Sigmoid colon (tissue), 7 donors: ENCODE data around the gene MS4A2. TPM values are rescaled to one million over a fixed set of nuclear protein-coding genes. Genes with fewer than 3 reads are reported as not detected.

Experiments
- DNase-seq: peaks from one replicate; pipeline ENCODE4 v3.0.0-alpha.2; 2019
- H3K27ac ChIP-seq, 4 donors: fragments of 200-600 bp; sonication (generic); one replicate each; pipeline ENCODE4 v1.5.1; 2016 to 2019; ENCODE audit warnings: mild to moderate bottlenecking in 1 of 4
- H3K27me3 ChIP-seq, 3 donors: fragments of 200-600 bp; sonication (generic); one replicate each; pipeline ENCODE4 v1.5.1; 2019; ENCODE audit warnings: mild to moderate bottlenecking in 1 of 3
- H3K36me3 ChIP-seq, 4 donors: fragments of 200-600 bp; sonication (generic); one replicate each; pipeline ENCODE4 v1.5.1; 2016 to 2019
- H3K4me1 ChIP-seq, 4 donors: fragments of 200-600 bp; sonication (generic); one replicate each; pipeline ENCODE4 v1.5.1; 2017 to 2019
- H3K4me3 ChIP-seq, 4 donors: fragments of 200-600 bp; sonication (generic); one replicate each; pipeline ENCODE4 v1.5.1; 2017 to 2019; ENCODE audit warnings: mild to moderate bottlenecking in 2 of 4, moderate library complexity in 1 of 4
- H3K9me3 ChIP-seq, 4 donors: fragments of 200-600 bp in 3 of 4; sonication (generic) in 3 of 4; one replicate each; pipeline versions ENCODE4 v1.5.1 to v1.6.1; 2013 to 2019
- CTCF ChIP-seq, 4 experiments: fragments of 450-650 bp in 3 of 4; fragments of 200-600 bp in 1 of 4; IDR thresholded peaks; one replicate each; pipeline ENCODE4 v1.5.1; 2016 to 2019; ENCODE audit warnings: antibody characterized with exemption in 4 of 4, mild to moderate bottlenecking in 3 of 4, moderate library complexity in 2 of 4
- EP300 ChIP-seq, 4 donors: sonication (generic); formaldehyde crosslinking; IDR thresholded peaks; one replicate each; pipeline ENCODE4 v1.6.1; 2017; ENCODE audit warnings: antibody characterized with exemption in 4 of 4
- POLR2A ChIP-seq, 2 donors: fragments of 450-650 bp; IDR thresholded peaks; one replicate each; pipeline ENCODE4 v1.6.1; 2016; ENCODE audit warnings: antibody characterized with exemption in 2 of 2, mild to moderate bottlenecking in 2 of 2, moderate library complexity in 2 of 2
- POLR2AphosphoS5 ChIP-seq, 4 donors: sonication (generic); formaldehyde crosslinking; IDR thresholded peaks; one replicate each; pipeline ENCODE4 v1.6.1; 2017; ENCODE audit warnings: antibody characterized with exemption in 4 of 4
- WGBS, 2 donors: extraction: QIAGEN DNeasy Blood & Tissue Kit; methylation state at CpG; one replicate each; pipeline ENCODE4 v1.1.7; 2013; 5-methylcytosine and 5-hydroxymethylcytosine counted together
- intact Hi-C: fragments of 100-400 bp; cut with DNase I; formaldehyde crosslinking; loops from one replicate; pipeline ENCODE4 v1.15.1; 2023
- polyA plus RNA-seq, 3 donors: library from polyadenylated mRNA; stranded (reverse); fragments of 200-250 nt; gene quantifications; one replicate each; pipeline ENCODE4 v1.2.3, GENCODE V29; 2013
- total RNA-seq, 4 donors: library from RNA; depleted of rRNA; stranded (reverse); fragments of >200 nt; gene quantifications; one replicate each; pipeline ENCODE4 v1.1.0, GENCODE V29; 2016
- donor health status: healthy with polysubstance abuse.
- donor health status: Bipolar disorder and iron deficiency.
- donor health status: healthy.

MS4A2 gene
- total and polyA plus RNA-seq, 7 donors = 0.26 to 2.5 (median 1.2) TPM; not detected in 2

DNA sequence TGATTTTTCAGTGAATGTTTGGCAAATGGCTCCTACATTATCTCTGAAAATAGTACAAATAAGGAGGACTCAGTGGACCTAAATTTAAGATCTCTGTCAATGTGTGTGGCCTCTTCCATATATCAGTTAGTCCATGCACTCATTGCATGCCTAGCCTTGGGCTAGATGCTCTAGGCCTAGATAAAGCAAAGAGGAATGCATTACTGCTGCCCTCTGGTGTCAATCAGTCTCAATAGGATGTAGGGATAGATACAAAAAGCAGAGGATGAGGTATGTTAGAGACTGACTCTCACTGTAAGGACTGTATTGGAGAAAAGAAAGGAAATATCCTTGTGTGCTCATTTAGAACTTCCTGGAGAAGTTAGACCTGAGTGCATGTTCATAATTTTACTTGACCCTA, 42.0 kb downstream of the MS4A2 start:
- Histone ChIP-seq H3K9me3 (no peaks in the 10 kb centered on the region), H3K27ac (no peak overlapping the region), H3K27me3 (no peaks in the 10 kb centered on the region), H3K36me3 (no peaks in the 10 kb centered on the region), H3K4me3 (no peak overlapping the region), H3K4me1 (no peaks in the 10 kb centered on the region)
- no peak for TF ChIP-seq POLR2AphosphoS5 (IDR thresholded peaks at IDR 0.05)
- no peak for TF ChIP-seq EP300 (IDR thresholded peaks at IDR 0.05)
- TF ChIP-seq CTCF (IDR thresholded peaks at IDR 0.05) = no peak
- TF ChIP-seq POLR2A (IDR thresholded peaks at IDR 0.05) = no peak
- intact Hi-C loops = no loop called here
- no peak for DNase-seq

DNA sequence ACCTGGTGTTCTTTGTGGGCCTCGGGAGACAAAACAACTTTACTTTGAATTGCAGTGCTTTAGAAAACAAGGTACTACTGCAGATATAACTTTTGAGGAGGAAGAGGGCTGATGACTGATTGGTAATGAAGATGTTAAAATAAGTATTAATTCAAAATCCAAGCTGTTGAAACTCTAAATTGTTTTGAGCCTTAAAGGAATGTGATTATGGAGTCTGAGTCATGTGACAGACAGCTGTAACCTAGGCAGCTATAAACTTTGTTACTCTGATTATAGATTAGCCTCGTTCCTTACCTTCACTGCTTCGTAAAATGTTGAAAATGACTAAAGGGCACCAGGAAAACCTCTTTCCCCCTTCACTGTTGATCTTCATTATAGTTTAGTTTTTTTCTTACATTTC, 43.4 kb downstream of the MS4A2 start:
- no peak for TF ChIP-seq POLR2A (IDR thresholded peaks at IDR 0.05)
- no peak for TF ChIP-seq EP300 (IDR thresholded peaks at IDR 0.05)
- TF ChIP-seq CTCF (IDR thresholded peaks at IDR 0.05) = no peak
- no peak for TF ChIP-seq POLR2AphosphoS5 (IDR thresholded peaks at IDR 0.05)
- Histone ChIP-seq H3K27me3 (no peaks in the 10 kb centered on the region), H3K4me1 (no peaks in the 10 kb centered on the region), H3K9me3 (peaks cover 0 to 2% (median 0%) of the 10 kb centered on the region in 4 donors), H3K4me3 (no peak overlapping the region), H3K27ac (no peak overlapping the region), H3K36me3 (no peaks in the 10 kb centered on the region)
- intact Hi-C loops = no loop called here
- WGBS, 2 donors = 37 to 61% methylated on average over 3 of the region's 3 CpGs
- no peak for DNase-seq

- intact Hi-C loops = no loop called here
- TF ChIP-seq POLR2AphosphoS5 (IDR thresholded peaks at IDR 0.05) (no peak), EP300 (IDR thresholded peaks at IDR 0.05) (no peak), CTCF (IDR thresholded peaks at IDR 0.05) (no peak), POLR2A (IDR thresholded peaks at IDR 0.05) (no peak)
- H3K36me3 ChIP-seq = no peaks in the 10 kb centered on the region
- WGBS, 2 donors = 14 to 42% methylated on average over 1 of the region's 1 CpG
- no peak overlapping the region for H3K4me3 ChIP-seq
- H3K27me3 ChIP-seq = no peaks in the 10 kb centered on the region
- no peak for DNase-seq
- H3K27ac ChIP-seq = no peak overlapping the region
- H3K9me3 ChIP-seq = peaks cover 0 to 2% (median 0%) of the 10 kb centered on the region in 4 donors
- no peaks in the 10 kb centered on the region for H3K4me1 ChIP-seq
These were observed 45.5 kb downstream of the MS4A2 start for GRCh38 chr11:60133917-60134316.

- H3K4me1 ChIP-seq = no peaks in the 10 kb centered on the region
- DNase-seq = no peak
- no peak overlapping the region for H3K27ac ChIP-seq
- intact Hi-C loops = no loop called here
- H3K27me3 ChIP-seq = no peaks in the 10 kb centered on the region
- no peak for TF ChIP-seq POLR2A (IDR thresholded peaks at IDR 0.05)
- no peak for TF ChIP-seq POLR2AphosphoS5 (IDR thresholded peaks at IDR 0.05)
- TF ChIP-seq EP300 (IDR thresholded peaks at IDR 0.05) = no peak
- no peak for TF ChIP-seq CTCF (IDR thresholded peaks at IDR 0.05)
- no peaks in the 10 kb centered on the region for H3K9me3 ChIP-seq
- no peak overlapping the region for H3K4me3 ChIP-seq
- 89 to 90% methylated on average over 3 of the region's 3 CpGs for WGBS, 2 donors
- H3K36me3 ChIP-seq = no peaks in the 10 kb centered on the region
These were observed 55.3 kb downstream of the MS4A2 start for GRCh38 chr11:60143768-60144167.

DNA sequence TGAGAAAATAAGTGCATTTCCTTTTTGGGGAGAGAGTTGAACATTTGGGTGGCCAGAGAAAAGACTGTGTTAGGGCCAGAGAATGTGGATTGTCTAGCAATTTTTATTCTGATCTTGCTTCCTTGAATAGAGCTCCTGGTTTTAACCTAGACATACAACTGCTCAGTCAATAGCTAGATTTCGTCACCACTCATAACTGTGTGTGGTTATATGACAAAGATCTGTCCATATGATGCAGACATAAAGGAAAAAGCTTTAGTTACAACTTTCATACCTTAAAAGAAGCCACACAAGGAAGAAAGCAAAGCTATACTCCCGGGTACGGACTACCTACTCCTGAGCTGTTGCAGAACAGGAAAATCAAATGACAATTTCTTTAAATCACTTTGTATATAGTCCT, 57.2 kb downstream of the MS4A2 start:
- H3K4me1 ChIP-seq = no peaks in the 10 kb centered on the region
- H3K4me3 ChIP-seq = no peak overlapping the region
- no peaks in the 10 kb centered on the region for H3K36me3 ChIP-seq
- H3K27me3 ChIP-seq = no peaks in the 10 kb centered on the region
- H3K27ac ChIP-seq = no peak overlapping the region
- DNase-seq = no peak
- intact Hi-C loops = no loop called here
- 82 to 87% methylated on average over 3 of the region's 3 CpGs for WGBS, 2 donors
- no peak for TF ChIP-seq EP300 (IDR thresholded peaks at IDR 0.05)
- no peak for TF ChIP-seq CTCF (IDR thresholded peaks at IDR 0.05)
- no peaks in the 10 kb centered on the region for H3K9me3 ChIP-seq
